Measurements from ENCODE around the gene SLC48A1. TPM values are rescaled to one million over a fixed set of nuclear protein-coding genes. Genes with fewer than 3 reads are reported as not detected.
A peak's percentile ranks its signal among the peaks of the same experiment; 100 is the strongest.

SLC48A1 gene
- total RNA-seq, 1 experiment from 2014 or later = 3.3 TPM

GRCh38 chr12:47824635-47825034, 51.6 kb downstream of the SLC48A1 start:
- no peak for DNase-seq (ENCODE audit: low read depth)

- no peak for DNase-seq (ENCODE audit: low read depth)
These were observed 52.2 kb downstream of the SLC48A1 start for GRCh38 chr12:47825173-47825639.

GRCh38 chr12:47828008-47828975, 55.3 kb downstream of the SLC48A1 start:
- no peak for DNase-seq (ENCODE audit: low read depth)

DNA sequence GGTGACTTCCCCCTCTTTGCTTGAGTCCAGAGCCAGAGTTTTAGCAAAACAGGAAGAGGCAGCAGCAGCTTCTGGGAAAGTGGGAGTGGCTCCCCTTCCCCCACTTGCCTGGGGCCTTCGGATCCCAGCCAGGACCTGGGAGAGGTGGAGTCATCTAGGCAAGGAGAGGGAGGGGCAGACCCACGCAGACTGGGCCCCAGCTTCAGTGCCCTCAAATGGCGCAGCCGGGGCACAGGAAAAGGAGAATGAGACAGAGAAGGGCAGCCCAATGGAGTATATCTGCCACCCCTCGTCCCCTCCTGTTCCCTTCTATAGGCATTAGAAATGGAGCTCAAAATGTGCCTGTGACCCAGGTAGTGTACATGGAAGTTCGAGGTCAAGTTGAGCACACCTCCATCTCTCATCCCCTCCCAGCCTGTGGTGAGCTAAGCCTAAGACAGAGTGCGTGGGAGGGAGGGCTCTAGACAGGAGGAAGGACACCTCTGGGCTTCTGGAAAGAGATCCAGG, 56.0 kb downstream of the SLC48A1 start:
- peak; percentile 47 for DNase-seq (ENCODE audit: low read depth)

DNA sequence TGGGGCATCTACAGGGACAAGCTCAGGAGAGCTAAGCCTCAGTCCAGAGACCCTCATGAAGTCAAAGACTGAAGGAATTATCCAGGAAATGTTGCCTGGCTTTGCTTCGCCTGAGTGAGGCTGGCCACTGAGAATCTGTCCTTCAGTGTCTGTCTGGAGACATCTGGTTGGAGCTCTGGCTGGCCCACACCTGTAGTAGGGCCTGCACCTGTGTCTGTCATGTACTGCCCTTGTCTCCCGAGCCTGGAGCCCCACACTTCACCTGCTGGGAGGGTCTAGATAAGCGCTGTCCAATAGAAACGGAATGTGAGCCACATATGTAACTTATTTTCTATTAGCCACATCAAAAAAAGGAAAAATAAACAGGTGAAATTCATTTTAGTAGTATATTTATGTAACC, 56.5 kb downstream of the SLC48A1 start:
- DNase-seq (ENCODE audit: low read depth) = no peak

Other genes with a start within 250 kb of the SLC48A1 start
- 23.8 and 29.3 TPM in 2 replicates for gene RPAP3, start 67.2 kb upstream of the SLC48A1 start, total RNA-seq (2014; rRNA removed)
- gene ENDOU, start 47.7 kb upstream of the SLC48A1 start, total RNA-seq (2014; rRNA removed) = 0.51 and 0.63 TPM in 2 replicates
- 0.96 and 1.8 TPM in 2 replicates for gene RAPGEF3, start 14.4 kb upstream of the SLC48A1 start, total RNA-seq (2014; rRNA removed)
- gene HDAC7, start 46.7 kb downstream of the SLC48A1 start, total RNA-seq (2014; rRNA removed) = 26.3 and 27.1 TPM in 2 replicates
- 5.8 and 5.9 TPM in 2 replicates for gene VDR, start 131.8 kb downstream of the SLC48A1 start, total RNA-seq (2014; rRNA removed)
- 122 and 146 TPM in 2 replicates for gene TMEM106C, start 190.4 kb downstream of the SLC48A1 start, total RNA-seq (2014; rRNA removed)
- not detected in 2 replicates for gene COL2A1, start 231.2 kb downstream of the SLC48A1 start, total RNA-seq (2014; rRNA removed)